ENCODE results near the gene SCARB1.
A peak's percentile ranks its signal among the peaks of the same experiment; 100 is the strongest.
"Not testable (repeated sequence)": the region's sequence is repeated elsewhere in the genome, so short reads cannot be mapped to it uniquely, and the experiment has no call there.

SCARB1 gene

GRCh38 chr12:124863416-124864325 lies at the start of gene SCARB1:
SCARB1 (minus strand) TSS chr12:124863864; CDS start chr12:124863720, 144 bp downstream.
- DNase-seq (ENCODE audit: low spot score) = peak; percentile 82

GRCh38 chr12:124912529-124913287 lies 49.0 kb upstream of the SCARB1 start:
- DNase-seq (ENCODE audit: low spot score) = not testable (repeated sequence)

- not testable (repeated sequence) for DNase-seq (ENCODE audit: low spot score)
Measured at GRCh38 chr12:124911521-124911920, 47.9 kb upstream of the SCARB1 start.

GRCh38 chr12:124910561-124911478 lies 47.2 kb upstream of the SCARB1 start:
- no peak for DNase-seq (ENCODE audit: low spot score)

- DNase-seq (ENCODE audit: low spot score) = no peak
Measured at GRCh38 chr12:124909831-124910560, 46.3 kb upstream of the SCARB1 start.

- peak; percentile 95 for DNase-seq (ENCODE audit: low spot score)
Measured at GRCh38 chr12:124906606-124907261, 43.1 kb upstream of the SCARB1 start.

GRCh38 chr12:124904306-124905098 lies 40.8 kb upstream of the SCARB1 start:
- no peak for DNase-seq (ENCODE audit: low spot score)

GRCh38 chr12:124902916-124903315 lies 39.3 kb upstream of the SCARB1 start:
- DNase-seq (ENCODE audit: low spot score) = no peak

- DNase-seq (ENCODE audit: low spot score) = no peak
Measured at GRCh38 chr12:124901003-124901402, 37.3 kb upstream of the SCARB1 start.

- not testable (repeated sequence) for DNase-seq (ENCODE audit: low spot score)
Measured at GRCh38 chr12:124900345-124900795, 36.7 kb upstream of the SCARB1 start.

GRCh38 chr12:124898923-124899294 lies 35.2 kb upstream of the SCARB1 start:
- no peak for DNase-seq (ENCODE audit: low spot score)

- DNase-seq (ENCODE audit: low spot score) = peak; percentile 78
Measured at GRCh38 chr12:124898200-124898922, 34.7 kb upstream of the SCARB1 start.

GRCh38 chr12:124896461-124896860 lies 32.8 kb upstream of the SCARB1 start:
- DNase-seq (ENCODE audit: low spot score) = no peak

- DNase-seq (ENCODE audit: low spot score) = no peak
Measured at GRCh38 chr12:124893792-124894516, 30.3 kb upstream of the SCARB1 start.

- DNase-seq (ENCODE audit: low spot score) = no peak
Measured at GRCh38 chr12:124888260-124888659, 24.6 kb upstream of the SCARB1 start.

GRCh38 chr12:124887766-124888165 lies 24.1 kb upstream of the SCARB1 start:
- DNase-seq (ENCODE audit: low spot score) = not testable (repeated sequence)

GRCh38 chr12:124884587-124885438 lies 21.1 kb upstream of the SCARB1 start:
- peak; percentile 66 for DNase-seq (ENCODE audit: low spot score)

All from hematopoietic multipotent progenitor cell treated with erythropoietin and hydrocortisone succinate and interleukin-3 and kit ligand, for 15 days (in vitro differentiated cells).